Myometrial cell (primary cell): ENCODE results near the gene MRPL12. TPM values are rescaled to one million over a fixed set of nuclear protein-coding genes. Genes with fewer than 3 reads are reported as not detected.

ENCODE experiments used
- total RNA-seq: library from RNA; depleted of rRNA; stranded (reverse); fragments of >200 nt; gene quantifications from 2 replicates; pipeline ENCODE4 v1.2.3, GENCODE V29; 2015

Gene MRPL12
- total RNA-seq: 80.1 and 94.3 TPM in 2 replicates

DNA sequence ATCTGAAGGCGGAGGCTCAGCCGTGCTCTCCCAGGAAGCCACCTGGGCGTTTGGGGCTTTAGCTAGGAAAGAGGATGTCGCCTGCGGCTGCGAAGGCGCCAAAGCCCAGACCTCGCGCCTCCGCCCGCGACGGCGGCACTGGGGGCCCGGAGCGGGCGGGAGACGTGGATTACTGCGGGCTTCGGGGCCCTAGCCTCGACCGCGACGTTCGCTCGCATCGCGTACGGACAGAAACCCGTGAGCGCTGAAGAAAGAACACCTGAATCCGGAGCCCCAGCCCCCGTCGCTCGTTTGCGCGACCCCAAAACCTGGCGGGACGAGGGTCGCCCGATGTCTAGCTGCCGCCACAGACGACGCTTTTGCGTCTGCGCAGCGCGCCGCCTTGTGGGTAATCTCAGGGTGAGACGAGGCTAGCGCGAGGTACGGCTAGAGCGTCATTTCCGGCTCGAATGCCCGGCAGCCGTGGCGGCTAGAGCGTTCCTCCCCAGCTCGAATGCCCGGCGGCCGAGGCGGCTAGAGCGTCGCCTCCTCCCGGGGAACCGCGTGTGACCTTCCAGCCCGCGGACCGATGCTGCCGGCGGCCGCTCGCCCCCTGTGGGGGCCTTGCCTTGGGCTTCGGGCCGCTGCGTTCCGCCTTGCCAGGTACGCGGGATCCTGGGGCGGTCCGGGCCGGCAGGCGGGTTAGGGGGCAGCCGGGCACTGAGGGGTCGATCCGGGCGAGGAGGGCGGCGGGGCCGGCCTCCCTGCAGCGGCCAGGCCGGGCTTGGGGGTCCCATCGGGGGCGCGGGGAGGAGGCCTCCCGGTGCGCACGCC lies at the start of gene MRPL12:
Gene MRPL12 (plus strand): TSS at position 434 of the 813 bp plus-strand sequence. CDS start 135 bp downstream, at position 569.

DNA sequence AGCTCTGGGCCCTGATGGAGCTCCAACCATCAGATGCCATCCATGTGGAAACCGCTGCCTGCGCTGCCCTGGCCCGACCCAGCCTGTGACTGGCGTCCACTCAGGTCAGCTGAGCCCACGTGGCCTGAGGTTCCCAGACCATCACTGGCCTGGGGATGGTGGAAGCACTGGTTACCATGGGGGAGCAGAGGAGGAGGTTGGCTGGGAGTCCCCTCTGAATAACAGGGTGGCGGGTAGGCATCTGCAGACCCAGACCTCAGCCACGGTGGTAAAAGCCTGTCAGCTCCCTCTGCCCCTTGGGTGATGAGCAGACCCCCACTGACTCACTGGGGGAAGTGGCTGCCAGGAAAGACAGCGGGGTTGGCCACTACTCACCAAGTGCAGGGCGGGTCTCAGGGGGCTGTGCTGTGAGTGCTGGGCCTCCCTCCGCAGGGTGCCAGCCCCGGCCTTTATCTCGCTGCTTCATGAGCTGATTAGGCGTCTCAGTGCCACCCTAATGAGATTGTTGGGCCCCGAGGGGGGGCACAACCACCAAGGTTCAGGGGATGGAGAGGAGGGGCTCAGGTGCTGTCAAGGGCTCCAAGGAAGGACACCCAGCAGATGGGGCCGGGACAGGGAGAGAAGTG lies 46.9 kb upstream of the MRPL12 start, which contains the start of gene PDE6G:
Gene PDE6G (minus strand): TSS at position 425 of the 626 bp plus-strand sequence. CDS start 3,237 bp downstream, outside the sequence.

DNA sequence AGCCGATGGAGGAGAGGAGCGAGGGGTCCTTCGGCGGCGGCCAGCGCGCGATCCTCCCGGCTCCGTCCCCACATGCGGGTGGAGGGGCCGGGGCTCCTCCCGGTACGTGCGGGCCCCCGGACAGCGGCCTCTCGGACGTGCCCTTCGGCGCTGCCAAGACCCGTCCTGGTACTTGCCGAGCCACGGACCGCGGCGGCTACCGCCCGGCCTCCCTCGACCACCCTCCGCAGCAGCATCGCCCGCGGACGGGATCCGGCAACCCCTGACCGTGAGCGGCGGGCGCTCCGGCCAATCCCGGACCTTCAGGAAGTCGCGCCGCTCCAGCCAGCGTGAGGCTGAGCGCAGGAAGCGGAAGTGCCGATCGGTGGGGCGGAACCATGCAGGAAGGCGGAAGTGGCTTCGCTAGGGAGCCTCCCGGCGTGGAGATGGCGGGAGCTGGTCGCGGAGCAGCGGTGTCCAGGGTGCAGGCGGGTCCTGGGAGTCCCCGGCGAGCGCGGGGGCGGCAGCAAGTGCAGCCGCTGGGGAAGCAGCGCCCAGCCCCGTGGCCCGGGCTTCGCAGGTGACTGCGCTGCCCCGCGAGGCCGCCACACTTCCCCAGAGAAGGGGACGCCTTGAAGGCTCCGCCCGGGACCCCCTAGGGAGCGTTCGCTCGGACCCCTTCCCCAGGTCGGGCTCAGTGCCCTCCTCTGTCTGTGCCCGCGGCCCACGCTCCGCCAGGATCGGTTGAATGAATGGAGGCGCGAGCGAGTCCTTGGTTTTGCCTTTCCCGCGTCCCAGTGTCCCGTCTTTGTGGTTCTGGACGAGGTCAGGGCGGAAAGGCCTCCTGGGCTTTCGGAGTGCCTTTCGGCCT lies 36.6 kb upstream of the MRPL12 start, which contains the start of the genes CCDC137 and OXLD1:
Gene CCDC137 (plus strand): TSS at position 396 of the 850 bp plus-strand sequence. CDS start 30 bp downstream, at position 426.
Gene OXLD1 (minus strand): TSS at position 264 of the 850 bp plus-strand sequence. CDS start 28 bp downstream, at position 236.

DNA sequence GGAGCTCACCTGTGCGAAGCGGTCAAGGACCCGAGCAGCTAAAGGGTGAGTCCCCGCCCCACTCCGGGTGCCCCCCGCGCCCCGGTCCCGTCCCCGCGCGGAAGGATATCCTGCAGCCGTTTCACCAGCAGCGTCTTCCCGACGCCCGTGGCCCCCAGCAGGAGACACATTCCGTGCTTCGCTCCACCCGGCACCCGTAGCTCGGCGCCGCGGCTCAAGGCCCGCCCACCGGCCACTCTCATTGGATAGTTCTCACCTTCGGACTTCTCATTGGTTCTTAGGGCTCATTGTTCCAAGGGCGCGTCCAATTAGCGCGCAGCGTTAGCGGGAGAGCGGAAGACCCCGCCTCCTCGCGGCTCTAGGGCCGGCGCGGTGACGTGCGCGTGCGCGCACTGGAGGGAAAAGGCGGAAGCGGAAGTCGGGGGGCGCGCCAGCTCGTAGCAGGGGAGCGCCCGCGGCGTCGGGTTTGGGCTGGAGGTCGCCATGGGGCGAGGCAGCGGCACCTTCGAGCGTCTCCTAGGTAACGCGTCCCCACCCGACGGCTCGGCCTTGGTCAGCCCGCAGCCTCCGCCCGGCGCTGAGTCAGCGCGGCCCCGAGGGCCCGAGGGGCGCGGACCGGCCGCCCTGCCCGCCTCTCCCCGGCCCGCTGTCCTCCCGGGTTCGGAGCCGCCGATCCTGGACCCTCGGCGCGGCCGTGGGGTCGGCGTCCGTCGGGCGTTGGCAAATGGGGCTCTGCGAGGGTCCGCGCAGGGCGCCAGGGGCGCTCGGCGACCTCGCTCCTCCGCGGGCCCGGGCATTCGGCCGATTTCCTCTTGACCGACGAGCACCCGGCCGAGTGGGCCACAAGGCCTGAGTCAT lies 19.4 kb upstream of the MRPL12 start, which contains the start of the genes ARL16 and HGS:
Gene ARL16 (minus strand): TSS at position 214 of the 858 bp plus-strand sequence. CDS start 44 bp downstream, at position 170.
Gene HGS (plus strand): TSS at position 428 of the 858 bp plus-strand sequence. CDS start 56 bp downstream, at position 484.

DNA sequence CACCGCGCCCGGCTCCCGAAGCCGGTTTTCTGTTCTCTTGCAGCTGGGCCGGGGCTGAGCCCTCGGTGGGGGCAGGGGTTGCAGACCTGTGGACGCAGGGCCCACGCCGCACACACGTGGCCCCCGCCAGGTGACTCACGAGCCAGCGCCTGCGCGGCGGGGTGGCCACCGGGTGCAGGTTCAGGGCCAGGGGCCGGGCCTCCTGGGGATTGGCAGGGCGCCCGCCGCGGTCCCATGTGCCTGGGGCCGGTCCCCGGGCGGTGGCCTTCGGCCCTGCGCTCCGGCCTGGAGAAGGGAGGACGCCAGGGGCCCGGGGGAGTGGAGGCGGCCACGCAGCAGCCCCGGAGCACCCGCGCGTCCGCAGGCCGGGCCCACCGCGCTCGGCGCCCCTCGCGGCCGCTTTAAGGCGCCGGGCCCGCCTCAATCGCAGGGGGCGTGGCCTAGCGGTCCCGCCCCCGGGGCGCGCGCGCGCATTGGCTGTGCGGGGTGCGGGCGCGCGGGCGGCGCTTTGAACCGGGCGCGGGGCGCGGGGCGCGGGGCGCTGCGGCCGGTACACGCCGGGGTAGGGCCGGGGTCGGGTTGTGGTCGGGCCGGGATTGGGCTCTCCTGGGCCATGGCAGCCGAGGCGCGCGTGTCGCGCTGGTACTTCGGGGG lies 8.8 kb downstream of the MRPL12 start, which contains the start of gene SLC25A10:
Gene SLC25A10 (plus strand): TSS at position 471 of the 654 bp plus-strand sequence. CDS start 143 bp downstream, at position 614.

Other genes starting within 250 kb of the MRPL12 start
- gene ACTG1, start 190.6 kb upstream of the MRPL12 start, total RNA-seq: 8,175 and 10,672 TPM in 2 replicates
- 0.35 TPM in 1 of 2 replicates, not detected in the other for gene FSCN2, start 175.0 kb upstream of the MRPL12 start, total RNA-seq
- 29.1 and 29.4 TPM in 2 replicates for gene FAAP100, start 151.0 kb upstream of the MRPL12 start, total RNA-seq
- 63.8 and 70.1 TPM in 2 replicates for gene NPLOC4, start 66.3 kb upstream of the MRPL12 start, total RNA-seq
- 1.9 and 2.0 TPM in 2 replicates for gene TSPAN10, start 66.2 kb upstream of the MRPL12 start, total RNA-seq
- 1.2 and 3.2 TPM in 2 replicates for gene PDE6G, start 46.8 kb upstream of the MRPL12 start, total RNA-seq
- 50.7 and 58.1 TPM in 2 replicates for gene OXLD1, start 36.8 kb upstream of the MRPL12 start, total RNA-seq
- gene CCDC137, start 36.6 kb upstream of the MRPL12 start, total RNA-seq: 11.8 and 17.7 TPM in 2 replicates
- gene ARL16, start 19.6 kb upstream of the MRPL12 start, total RNA-seq: 37.7 and 46.4 TPM in 2 replicates
- 88.8 and 125 TPM in 2 replicates for gene HGS, start 19.4 kb upstream of the MRPL12 start, total RNA-seq
- 12.7 and 23.0 TPM in 2 replicates for gene SLC25A10, start 8.9 kb downstream of the MRPL12 start, total RNA-seq
- not detected in 2 replicates for gene GCGR, start 100.8 kb downstream of the MRPL12 start, total RNA-seq
- 103 and 127 TPM in 2 replicates for gene MCRIP1, start 129.9 kb downstream of the MRPL12 start, total RNA-seq
- not detected in 2 replicates for gene PPP1R27, start 131.7 kb downstream of the MRPL12 start, total RNA-seq
- gene P4HB, start 157.2 kb downstream of the MRPL12 start, total RNA-seq: 1,723 and 2,500 TPM in 2 replicates
- 282 and 361 TPM in 2 replicates for gene ARHGDIA, start 168.0 kb downstream of the MRPL12 start, total RNA-seq
- 235 and 249 TPM in 2 replicates for gene ALYREF, start 188.2 kb downstream of the MRPL12 start, total RNA-seq
- gene ANAPC11, start 188.4 kb downstream of the MRPL12 start, total RNA-seq: 273 and 321 TPM in 2 replicates
- under 0.01 TPM in 1 of 2 replicates, not detected in the other for gene NPB, start 198.9 kb downstream of the MRPL12 start, total RNA-seq
- gene PCYT2, start 208.0 kb downstream of the MRPL12 start, total RNA-seq: 131 and 163 TPM in 2 replicates
- gene SIRT7, start 214.8 kb downstream of the MRPL12 start, total RNA-seq: 23.7 and 27.7 TPM in 2 replicates
- gene MAFG, start 224.4 kb downstream of the MRPL12 start, total RNA-seq: 8.3 and 8.4 TPM in 2 replicates
- 183 and 184 TPM in 2 replicates for gene PYCR1, start 233.9 kb downstream of the MRPL12 start, total RNA-seq
- not detected in 2 replicates for gene MYADML2, start 243.9 kb downstream of the MRPL12 start, total RNA-seq